ENCODE measurements around the gene PLD1.

DNA sequence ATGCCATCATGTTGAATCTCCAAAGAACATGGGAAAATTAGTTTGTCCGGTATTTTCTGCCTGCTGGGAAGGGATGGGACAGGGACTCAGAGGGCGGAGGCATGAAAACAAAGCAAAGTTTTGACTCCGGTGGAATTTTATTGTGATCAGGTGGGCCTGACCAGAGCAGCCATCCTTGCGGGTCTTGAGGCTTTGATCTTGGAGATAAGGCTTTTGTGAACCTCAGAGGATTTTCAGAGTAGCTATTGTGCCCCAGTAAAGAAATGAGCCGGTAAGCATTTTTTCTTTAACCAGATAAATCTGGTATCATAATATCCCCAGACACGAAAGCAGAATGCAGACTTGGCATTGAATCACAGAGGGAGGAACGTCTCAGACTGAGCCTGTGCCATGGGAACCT, 250.7 kb downstream of the PLD1 start:
- TF ChIP-seq CTCF (IDR thresholded peaks at IDR 0.05) (no peak), POLR2A (IDR thresholded peaks at IDR 0.05) (no peak)
